CD14-positive monocyte (primary cell): Measurements from ENCODE around the gene LAYN. TPM values are rescaled to one million over a fixed set of nuclear protein-coding genes. Genes with fewer than 3 reads are reported as not detected.

Experiments
- DNase-seq, 3 donors: peaks; one replicate each; pipeline ENCODE4 v3.0.0-alpha.2; 2011 to 2022
- H2AFZ ChIP-seq: 2 replicates; pipeline ENCODE4 v1.6.0; 2012; ENCODE audit warnings: mild to moderate bottlenecking, low read depth, low read length, inconsistent platforms; ENCODE audit not compliant: insufficient read depth, poor library complexity, severe bottlenecking
- H3K27ac ChIP-seq, 2 donors: 1 replicate in 1 of 2; 2 replicates in 1 of 2; pipeline ENCODE4 v1.5.1; 2012 to 2013; ENCODE audit warnings: low read length in 2 of 2, control low read depth in 1 of 2, inconsistent platforms in 1 of 2, low read depth in 1 of 2, mild to moderate bottlenecking in 1 of 2
- H3K27me3 ChIP-seq, 2 donors: one replicate each; pipeline versions ENCODE4 v1.6.0 to v1.6.1; 2011 to 2013; ENCODE audit warnings: low read length in 2 of 2; ENCODE audit not compliant: control insufficient read depth in 2 of 2, insufficient read depth in 2 of 2
- H3K36me3 ChIP-seq, 2 donors: replicated peaks in 1 of 2; 1 replicate in 1 of 2; 2 replicates in 1 of 2; pipeline versions ENCODE4 v1.5.1 to v1.6.1; 2012 to 2013; ENCODE audit warnings: low read length in 2 of 2, control low read depth in 1 of 2, inconsistent platforms in 1 of 2, mild to moderate bottlenecking in 1 of 2; ENCODE audit not compliant: insufficient read depth in 2 of 2, control insufficient read depth in 1 of 2
- H3K4me1 ChIP-seq, 2 donors: 1 replicate in 1 of 2; 2 replicates in 1 of 2; pipeline versions ENCODE4 v1.5.1 to v1.6.1; 2012 to 2013; ENCODE audit warnings: low read length in 2 of 2, control low read depth in 1 of 2, inconsistent platforms in 1 of 2, mild to moderate bottlenecking in 1 of 2, moderate library complexity in 1 of 2; ENCODE audit not compliant: insufficient read depth in 2 of 2, control insufficient read depth in 1 of 2
- H3K4me2 ChIP-seq: replicated peaks from 2 replicates; pipeline ENCODE3; 2012; ENCODE audit warnings: low read length, moderate library complexity, mild to moderate bottlenecking; ENCODE audit not compliant: poor library complexity, severe bottlenecking; ENCODE audit errors: extremely low read depth
- H3K4me3 ChIP-seq, 3 experiments: fragments of 200-600 bp in 1 of 3; sonication (generic) in 1 of 3; replicated peaks in 1 of 3; 1 replicate in 2 of 3; 2 replicates in 1 of 3; pipeline ENCODE4 v1.5.1; 2011 to 2013; ENCODE audit warnings: low read length in 3 of 3, mild to moderate bottlenecking in 3 of 3, control low read depth in 2 of 3, low read depth in 2 of 3, inconsistent platforms in 1 of 3, moderate library complexity in 1 of 3
- H3K79me2 ChIP-seq: 2 replicates; pipeline ENCODE4 v1.6.0; 2012; ENCODE audit warnings: mild to moderate bottlenecking, control low read depth, inconsistent platforms, low read length, moderate library complexity; ENCODE audit not compliant: insufficient read depth
- H3K9ac ChIP-seq: 2 replicates; pipeline ENCODE4 v1.6.0; 2017; ENCODE audit warnings: low read length, mild to moderate bottlenecking; ENCODE audit not compliant: insufficient read depth, poor library complexity, severe bottlenecking
- H3K9me3 ChIP-seq, 2 donors: replicated peaks in 1 of 2; 1 replicate in 1 of 2; 2 replicates in 1 of 2; pipeline versions ENCODE4 v1.5.1 to v1.6.1; 2012 to 2013; ENCODE audit warnings: low read length in 2 of 2, control low read depth in 1 of 2; ENCODE audit not compliant: control insufficient read depth in 1 of 2, insufficient read depth in 1 of 2
- H4K20me1 ChIP-seq: 2 replicates; pipeline ENCODE4 v1.6.0; 2012; ENCODE audit warnings: mild to moderate bottlenecking, low read length, control low read depth, moderate library complexity; ENCODE audit not compliant: insufficient read depth
- H3K27ac Mint-ChIP-seq, 7 donors: one replicate each; pipeline ENCODE4 v1.8.0; 2020; ENCODE audit warnings: mild to moderate bottlenecking in 7 of 7, mixed read lengths in 7 of 7, moderate library complexity in 6 of 7, inconsistent platforms in 2 of 7
- H3K27me3 Mint-ChIP-seq, 3 donors: one replicate each; pipeline ENCODE4 v1.8.0; 2021 to 2022; ENCODE audit warnings: low read depth in 3 of 3, mild to moderate bottlenecking in 3 of 3, mixed read lengths in 3 of 3, moderate library complexity in 3 of 3, inconsistent platforms in 1 of 3
- H3K36me3 Mint-ChIP-seq, 2 donors: one replicate each; pipeline ENCODE4 v1.8.0; 2020; ENCODE audit warnings: mixed read lengths in 2 of 2, inconsistent platforms in 1 of 2, mild to moderate bottlenecking in 1 of 2
- H3K4me1 Mint-ChIP-seq: one replicate; pipeline ENCODE4 v1.8.0; 2020; ENCODE audit warnings: mild to moderate bottlenecking, mixed read lengths
- H3K4me3 Mint-ChIP-seq, 2 donors: one replicate each; pipeline ENCODE4 v1.8.0; 2020; ENCODE audit warnings: mild to moderate bottlenecking in 2 of 2, mixed read lengths in 2 of 2, moderate library complexity in 1 of 2
- H3K9me3 Mint-ChIP-seq, 7 donors: one replicate each; pipeline ENCODE4 v1.8.0; 2020 to 2022; ENCODE audit warnings: mixed read lengths in 7 of 7, mild to moderate bottlenecking in 6 of 7, moderate library complexity in 6 of 7, inconsistent platforms in 2 of 7
- CTCF ChIP-seq: fragments of 200-600 bp; IDR thresholded peaks from one replicate; pipeline ENCODE4 v1.8.0; 2022; ENCODE audit warnings: antibody characterized with exemption, mild to moderate bottlenecking
- WGBS: methylation state at CpG from one replicate; pipeline ENCODE4 v1.1.5; 2013; ENCODE audit warnings: missing lambda C conversion rate; ENCODE audit not compliant: insufficient coverage; 5-methylcytosine and 5-hydroxymethylcytosine counted together
- intact Hi-C, 2 donors: fragments of 100-400 bp; cut with micrococcal nuclease; formaldehyde crosslinking; loops; one replicate each; pipeline versions ENCODE4 v1.15.0 to v1.15.1; 2023
- polyA plus RNA-seq, 3 donors: library from polyadenylated mRNA; depleted of rRNA in 1 of 3; unstranded in 2 of 3; stranded (reverse) in 1 of 3; fragments of 300-500 nt in 2 of 3; fragments of >200 nt in 1 of 3; fragmentation: Illumina TruSeq in 2 of 3; gene quantifications; 1 replicate in 2 of 3; 2 replicates in 1 of 3; pipeline ENCODE4 v1.2.3, GENCODE V29; 2012 to 2021

Gene LAYN
- polyA plus RNA-seq, 3 donors: not detected

GRCh38 chr11:111589114-111589513 lies 48.6 kb downstream of the LAYN start:
- Histone ChIP-seq H3K79me2 (no peaks in the 10 kb centered on the region), H3K27ac (no peak overlapping the region), H3K27me3 (no peaks in the 10 kb centered on the region), H3K36me3 (no peaks in the 10 kb centered on the region), H2AFZ (no peak overlapping the region), H3K9ac (no peak overlapping the region), H4K20me1 (no peaks in the 10 kb centered on the region), H3K9me3 (no peaks in the 10 kb centered on the region), H3K4me2 (no peak overlapping the region), H3K4me1 (no peaks in the 10 kb centered on the region), H3K4me3 (no peak overlapping the region)
- Mint-ChIP-seq H3K27me3 (peaks cover 0 to 2% (median 0%) of the 10 kb centered on the region in 3 donors), H3K4me1 (peaks cover 9% of the 10 kb centered on the region), H3K4me3 (no peak overlapping the region), H3K9me3 (peaks cover 0 to 1% (median 0%) of the 10 kb centered on the region in 7 donors), H3K36me3 (no peaks in the 10 kb centered on the region), H3K27ac (no peak overlapping the region)
- no peak for DNase-seq
- no CpG with 5 or more reads among the region's 2 CpGs for WGBS
- TF ChIP-seq CTCF: no peak
- intact Hi-C loops: loop anchor here in 1 of 2 donors (5.0 kb wide), 1 partner anchor 188 kb away; no protein-coding TSS in a partner anchor

GRCh38 chr11:111589886-111590499 lies 49.5 kb downstream of the LAYN start:
- WGBS: no CpG with 5 or more reads among the region's 5 CpGs
- Histone ChIP-seq H3K4me1 (no peaks in the 10 kb centered on the region), H3K9me3 (no peaks in the 10 kb centered on the region), H3K36me3 (no peaks in the 10 kb centered on the region), H3K9ac (no peak overlapping the region), H3K4me2 (no peak overlapping the region), H2AFZ (no peak overlapping the region), H3K4me3 (no peak overlapping the region), H3K79me2 (no peaks in the 10 kb centered on the region), H3K27ac (no peak overlapping the region), H3K27me3 (no peaks in the 10 kb centered on the region), H4K20me1 (no peaks in the 10 kb centered on the region)
- Mint-ChIP-seq H3K27ac (no peak overlapping the region), H3K27me3 (peaks cover 0 to 2% (median 0%) of the 10 kb centered on the region in 3 donors), H3K9me3 (peaks cover 0 to 1% (median 0%) of the 10 kb centered on the region in 7 donors), H3K4me3 (no peak overlapping the region), H3K4me1 (peaks cover 11% of the 10 kb centered on the region), H3K36me3 (no peaks in the 10 kb centered on the region)
- intact Hi-C loops: loop anchor here in 1 of 2 donors (5.0 kb wide), 2 partner anchors 187 to 252 kb away; no protein-coding TSS in a partner anchor
- TF ChIP-seq CTCF: no peak
- no peak for DNase-seq
